GM18526 (cell line): ENCODE data around the gene C1QTNF6.

Source experiments
- POLR2A ChIP-seq: IDR thresholded peaks from 3 replicates; pipeline ENCODE4 v1.6.1; 2011; ENCODE audit not compliant: insufficient read length; ENCODE audit errors: extremely low read depth

The C1QTNF6 gene

DNA sequence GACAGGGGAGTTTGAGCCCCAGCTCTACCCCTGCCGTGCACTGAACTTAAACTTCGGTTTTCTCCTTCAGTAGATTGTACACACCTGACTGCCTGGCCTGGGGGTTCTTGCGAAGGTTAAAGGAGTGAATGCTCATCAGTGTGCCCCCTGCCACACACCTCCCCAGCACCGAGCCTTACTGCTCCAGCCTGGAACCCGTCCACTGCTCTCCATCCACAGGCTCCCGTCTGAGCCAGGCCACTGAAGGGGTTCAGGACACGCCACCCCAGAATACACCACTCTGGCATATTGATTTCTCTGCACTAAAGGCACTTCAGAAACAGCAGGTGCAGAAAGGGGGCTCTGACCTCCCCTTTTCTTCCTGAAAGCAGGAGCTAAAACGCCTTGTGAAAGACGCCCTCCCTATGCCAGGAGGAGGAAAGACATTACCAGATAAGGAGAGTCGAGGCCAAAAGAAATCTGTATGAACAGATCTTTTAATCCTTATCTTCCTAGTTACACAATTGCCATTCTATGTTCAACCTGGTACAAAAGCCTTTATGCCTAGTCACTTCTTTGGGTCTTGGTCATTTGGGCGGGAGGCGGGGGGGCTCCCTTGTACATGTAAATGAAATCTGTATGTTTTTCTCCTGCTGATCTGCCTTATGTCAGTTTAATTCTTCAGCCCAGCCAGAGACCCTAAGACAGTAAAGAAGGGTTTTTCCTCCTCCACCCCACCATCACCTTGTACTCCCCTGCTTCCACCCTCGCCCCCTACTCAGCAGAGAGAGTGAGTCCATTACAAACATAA, 26.1 kb upstream of the C1QTNF6 start:
- no peak for TF ChIP-seq POLR2A

DNA sequence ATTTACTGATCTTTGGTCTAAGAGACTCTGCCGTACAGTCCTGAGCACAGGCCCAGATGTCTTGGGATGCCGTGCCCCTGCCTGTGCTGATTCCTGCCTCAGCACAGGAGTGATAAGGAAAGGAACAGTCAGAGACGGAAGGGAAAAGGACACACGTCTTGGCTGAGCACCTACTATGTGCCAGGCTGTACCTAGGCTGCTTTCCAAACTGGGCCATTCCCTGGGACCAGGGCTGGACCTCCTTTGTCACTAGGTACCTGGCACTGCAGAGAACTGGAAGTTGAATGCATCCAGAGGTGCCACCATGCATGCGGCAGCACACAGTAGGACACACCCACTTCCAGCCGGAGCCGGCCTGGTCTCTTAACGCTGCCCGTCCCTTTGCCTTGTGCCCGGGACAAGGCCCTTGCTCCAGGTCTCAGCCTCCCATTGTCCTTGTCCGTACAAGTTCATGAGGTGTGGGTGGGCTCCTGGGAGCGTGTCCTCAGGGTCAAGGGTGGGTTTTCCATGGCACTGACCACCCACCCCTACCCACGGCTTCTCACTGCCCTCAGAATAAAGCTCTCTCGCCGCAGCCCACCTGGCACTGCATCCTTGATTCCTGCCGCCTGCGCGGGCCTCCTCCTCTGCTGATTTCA, 25.3 kb upstream of the C1QTNF6 start:
- no peak for TF ChIP-seq POLR2A

DNA sequence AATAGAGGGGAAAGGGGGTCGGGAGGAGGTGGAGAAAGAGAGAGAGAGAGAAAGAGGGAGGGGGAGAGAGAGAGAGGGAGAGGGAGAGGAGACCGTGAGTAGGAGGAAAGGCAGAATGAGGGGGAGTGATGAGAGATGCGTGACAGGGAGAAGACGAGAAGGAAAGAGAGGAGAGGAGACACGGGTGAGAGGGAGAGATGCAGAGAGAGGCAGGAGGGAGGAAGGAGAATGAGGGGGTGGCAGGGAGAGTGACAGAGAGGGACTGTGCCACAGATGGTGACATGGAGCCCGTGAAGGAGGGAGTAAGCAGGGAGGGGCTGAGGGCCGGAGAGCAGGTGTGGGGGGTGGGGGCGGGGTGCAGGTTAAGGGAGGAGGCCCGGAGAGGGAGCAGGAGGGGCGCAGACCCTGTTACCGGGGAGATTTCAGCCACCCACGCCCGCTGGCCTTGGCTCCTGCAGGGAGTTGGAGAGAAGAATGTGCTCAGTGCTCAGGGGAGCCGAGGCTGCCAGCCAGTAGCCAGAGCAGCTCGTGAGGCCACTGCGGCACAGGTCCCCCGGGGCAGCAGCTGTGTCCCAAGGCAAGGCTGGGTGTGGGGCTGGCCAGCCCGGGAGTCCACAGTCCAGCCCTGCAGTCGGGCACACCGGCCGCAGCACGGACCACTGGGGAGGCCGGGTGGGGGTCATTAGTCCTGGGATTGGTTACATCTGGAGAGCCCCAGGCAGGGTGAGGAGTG, 24.3 kb upstream of the C1QTNF6 start, which contains the start of gene SSTR3:
TSS of gene SSTR3 (minus strand) at position 304 of the 733 bp plus-strand sequence. CDS start 4,674 bp downstream, outside the sequence.
- TF ChIP-seq POLR2A: no peak

DNA sequence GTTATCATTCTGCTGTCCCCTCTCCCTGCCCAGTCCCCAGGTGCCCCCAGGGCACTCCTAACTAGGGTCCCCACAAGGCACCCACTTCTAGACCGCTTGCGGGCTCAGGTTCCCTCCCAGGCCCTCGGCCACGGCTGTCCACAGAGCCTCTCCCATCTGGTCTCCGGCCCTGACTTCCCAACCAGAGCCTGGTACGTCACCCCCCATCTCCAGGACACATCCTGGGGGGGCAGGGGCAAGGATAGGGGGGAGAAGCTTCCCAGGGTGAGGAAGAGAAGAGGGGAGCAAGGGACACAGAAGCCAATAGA, 23.8 kb upstream of the C1QTNF6 start:
- TF ChIP-seq POLR2A: no peak

DNA sequence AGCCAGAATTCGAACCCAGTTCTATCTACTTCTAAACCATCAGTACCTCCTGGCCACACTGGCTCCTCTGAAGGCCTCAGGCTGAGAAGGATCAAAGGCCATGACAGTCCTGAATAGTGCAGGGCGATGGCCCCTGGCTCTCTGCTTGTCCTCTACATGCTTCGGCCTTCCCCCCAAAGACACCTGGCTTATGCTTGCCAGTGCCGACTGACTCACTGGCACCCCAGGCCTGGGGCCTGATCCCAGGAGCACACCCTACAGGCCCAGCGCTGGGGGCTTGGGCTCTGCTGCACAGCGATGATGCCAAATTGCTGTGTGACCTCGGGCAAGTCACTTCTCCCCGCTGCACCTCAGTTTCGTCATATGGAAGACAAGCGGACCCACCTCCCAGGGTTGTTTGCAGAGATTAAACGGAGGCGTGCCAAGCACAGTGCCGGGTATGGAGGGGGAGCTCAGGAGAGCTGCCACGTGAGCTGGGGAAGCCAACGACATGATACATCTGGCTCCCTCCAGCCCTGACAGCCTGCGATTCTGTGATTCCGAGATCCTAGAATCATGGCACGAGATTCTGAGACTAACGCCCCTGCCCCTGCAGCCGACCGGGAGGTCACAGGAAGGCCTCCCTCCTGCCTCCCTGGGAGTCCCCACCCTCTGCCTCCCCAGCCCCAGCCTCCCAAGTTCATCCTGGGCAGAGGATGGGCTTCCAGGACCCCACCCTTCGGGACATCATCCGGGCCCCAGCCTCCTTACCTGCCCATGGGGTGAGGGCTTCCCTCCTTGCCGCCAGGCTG, 23.2 kb upstream of the C1QTNF6 start:
- no peak for TF ChIP-seq POLR2A

DNA sequence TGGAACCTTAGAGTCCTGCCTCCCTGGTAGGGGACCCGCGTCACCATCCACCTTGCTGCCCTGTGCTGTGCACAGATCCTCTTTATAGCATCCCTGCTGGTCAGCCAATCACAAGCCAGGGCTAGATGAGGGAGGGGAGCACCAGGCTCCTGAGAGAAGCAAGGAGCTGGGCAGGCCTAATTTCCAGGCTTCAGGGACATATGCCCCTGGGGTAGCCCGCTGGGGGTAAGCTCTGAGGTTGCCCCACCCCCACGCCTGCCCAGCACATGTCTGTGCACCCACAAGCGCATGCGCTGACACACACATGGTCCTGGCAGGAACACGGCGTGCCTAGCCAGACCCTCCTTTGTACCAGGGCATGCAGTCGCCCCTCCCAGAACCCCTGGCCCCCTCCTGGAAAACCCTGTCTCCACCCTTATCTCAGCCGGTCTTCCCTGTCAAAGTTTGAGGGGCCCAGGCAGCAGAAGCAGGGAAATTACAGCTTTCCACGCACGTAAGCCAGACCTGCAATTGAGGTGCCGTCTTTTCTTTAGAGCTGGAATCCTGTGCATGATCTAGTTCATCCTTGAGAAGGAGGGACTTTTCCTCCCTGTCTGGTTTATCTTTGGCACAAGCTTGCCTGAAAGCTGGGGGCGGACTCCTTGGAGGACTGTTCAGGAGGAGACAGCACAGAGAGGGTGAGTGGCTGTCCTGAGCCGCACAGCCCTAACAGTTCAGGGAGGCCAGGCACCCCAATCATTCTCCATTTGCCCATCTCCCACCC, 22.2 kb upstream of the C1QTNF6 start:
- no peak for TF ChIP-seq POLR2A

DNA sequence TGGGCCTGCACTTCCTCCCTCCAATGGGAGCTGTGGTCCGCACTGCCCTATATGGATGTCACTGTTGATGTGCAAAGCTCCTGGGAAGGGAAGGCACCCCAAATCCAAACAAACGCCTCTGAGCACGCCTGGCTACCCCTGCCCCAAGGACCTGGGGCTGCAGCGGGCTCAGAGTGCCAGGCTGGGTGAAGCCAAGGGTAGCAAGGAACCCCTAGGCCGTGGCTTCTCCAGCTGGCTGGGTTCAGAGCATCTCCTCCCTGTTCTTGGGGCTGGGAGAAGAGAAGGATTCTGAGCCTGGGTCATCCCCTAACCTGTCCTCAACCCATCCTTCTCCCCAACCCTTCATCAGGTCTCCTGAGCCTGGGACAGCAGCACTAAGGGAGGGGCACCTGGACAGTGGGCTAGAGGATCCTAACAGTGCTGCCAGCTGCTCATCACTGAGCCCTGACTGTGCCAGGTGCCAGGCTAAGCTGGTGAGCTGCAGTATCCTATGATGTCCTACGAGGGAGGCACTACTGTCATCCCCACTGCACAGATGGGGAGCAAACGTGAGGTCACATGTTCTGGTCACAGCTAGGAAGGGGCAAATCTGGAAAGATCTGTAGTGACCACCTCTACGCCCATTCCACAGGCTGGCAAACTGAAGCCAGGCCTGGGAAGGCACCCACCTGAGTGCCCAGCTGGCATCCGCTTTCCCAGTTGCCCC, 21.2 kb upstream of the C1QTNF6 start:
- TF ChIP-seq POLR2A: no peak

DNA sequence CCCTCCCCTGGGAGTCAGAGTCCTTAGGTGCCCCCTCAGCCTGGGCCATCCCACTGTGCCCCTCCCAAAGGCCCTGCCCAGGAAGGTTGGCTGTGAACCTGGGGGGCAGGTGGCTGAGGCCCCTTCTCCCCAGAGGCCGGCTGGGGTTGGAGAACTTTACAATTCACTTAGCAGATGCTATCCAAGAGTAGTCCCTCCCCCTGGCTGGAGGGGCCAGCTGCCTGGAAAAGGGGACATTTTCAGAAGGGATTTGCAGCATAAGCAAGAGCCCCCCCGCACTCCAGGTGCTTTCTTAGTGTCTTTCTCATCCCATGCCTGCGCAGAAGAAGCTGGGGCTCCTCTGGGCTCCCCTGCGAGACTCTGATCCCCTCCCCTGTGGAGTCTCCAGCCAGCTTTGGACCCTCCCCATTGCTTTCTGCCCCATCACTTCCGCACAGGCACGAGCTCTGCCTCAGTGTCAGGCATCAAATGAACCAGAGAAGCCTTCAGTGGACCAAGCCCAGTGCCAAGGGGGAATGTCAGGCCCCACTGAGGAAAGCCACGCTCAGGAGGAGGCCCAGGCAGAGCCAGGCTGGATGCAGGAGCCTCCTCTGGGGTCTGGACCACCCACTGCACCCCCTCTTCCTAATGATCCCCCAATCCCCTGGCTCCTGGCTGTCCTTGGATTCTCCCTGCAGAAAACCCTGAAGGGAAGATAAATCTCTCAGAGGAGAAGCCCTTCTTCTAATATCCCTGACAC, 20.5 kb upstream of the C1QTNF6 start:
- no peak for TF ChIP-seq POLR2A

DNA sequence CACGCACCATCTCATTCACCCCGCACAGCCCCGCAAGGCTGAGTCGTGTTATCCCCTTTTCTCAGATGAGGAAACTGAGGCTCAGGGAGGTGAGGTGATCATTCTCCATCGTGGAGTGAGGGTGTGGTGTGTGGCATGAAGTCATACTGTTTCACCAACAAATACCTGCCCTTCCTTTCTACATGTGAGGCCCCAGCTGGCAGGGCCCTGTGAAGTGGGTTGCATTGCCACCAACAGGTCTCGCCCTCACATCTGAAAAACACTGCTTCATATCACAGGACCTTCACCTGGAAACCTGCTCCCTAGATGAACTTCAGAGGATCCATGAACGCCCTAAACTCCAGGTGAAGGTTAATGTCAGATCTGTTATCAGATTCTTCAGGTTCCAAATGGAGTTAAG, 19.9 kb upstream of the C1QTNF6 start:
- no peak for TF ChIP-seq POLR2A

DNA sequence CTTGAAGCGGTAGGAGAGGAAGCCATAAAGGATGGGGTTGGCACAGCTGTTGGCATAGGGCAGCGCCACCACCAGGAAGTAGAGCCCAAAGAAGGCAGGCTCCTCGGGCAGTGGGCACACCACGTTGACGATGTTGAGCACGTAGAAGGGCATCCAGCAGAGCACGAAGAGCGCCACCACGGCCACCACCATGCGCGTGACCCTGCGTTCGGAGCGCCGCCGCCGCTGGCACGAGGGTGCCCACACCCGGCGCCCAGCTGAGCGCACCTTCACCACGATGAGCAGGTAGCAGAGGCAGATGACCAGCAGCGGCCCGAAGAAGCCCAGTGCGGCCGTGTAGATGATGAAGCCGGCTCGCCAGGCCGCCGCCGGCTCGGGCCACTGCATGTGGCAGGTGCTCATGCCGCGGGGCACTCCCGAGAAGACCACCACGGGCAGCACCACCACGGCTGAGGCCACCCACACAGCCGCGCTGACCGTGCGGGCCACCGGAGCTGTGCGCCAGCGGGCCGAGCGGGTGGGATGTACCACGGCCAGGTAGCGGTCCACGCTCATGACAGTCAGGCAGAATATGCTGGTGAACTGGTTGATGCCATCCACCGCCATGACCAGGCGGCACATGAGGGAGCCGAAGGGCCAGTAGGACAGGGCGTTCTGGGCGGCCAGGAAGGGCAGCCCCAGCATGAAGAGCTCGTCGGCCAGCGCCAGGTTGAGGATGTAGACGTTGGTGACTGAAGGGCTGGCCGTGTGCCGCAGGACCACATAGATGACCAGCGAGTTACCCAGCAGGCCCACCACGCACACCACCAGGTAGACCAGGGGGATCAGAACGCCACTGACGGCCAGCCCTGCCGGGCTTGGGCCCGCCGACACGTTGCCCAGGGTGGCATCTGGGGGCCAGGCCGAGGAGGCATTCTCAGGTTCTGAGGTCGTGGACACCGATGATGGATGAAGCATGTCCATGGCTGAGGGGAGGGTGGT, 19.1 kb upstream of the C1QTNF6 start:
- no peak for TF ChIP-seq POLR2A

DNA sequence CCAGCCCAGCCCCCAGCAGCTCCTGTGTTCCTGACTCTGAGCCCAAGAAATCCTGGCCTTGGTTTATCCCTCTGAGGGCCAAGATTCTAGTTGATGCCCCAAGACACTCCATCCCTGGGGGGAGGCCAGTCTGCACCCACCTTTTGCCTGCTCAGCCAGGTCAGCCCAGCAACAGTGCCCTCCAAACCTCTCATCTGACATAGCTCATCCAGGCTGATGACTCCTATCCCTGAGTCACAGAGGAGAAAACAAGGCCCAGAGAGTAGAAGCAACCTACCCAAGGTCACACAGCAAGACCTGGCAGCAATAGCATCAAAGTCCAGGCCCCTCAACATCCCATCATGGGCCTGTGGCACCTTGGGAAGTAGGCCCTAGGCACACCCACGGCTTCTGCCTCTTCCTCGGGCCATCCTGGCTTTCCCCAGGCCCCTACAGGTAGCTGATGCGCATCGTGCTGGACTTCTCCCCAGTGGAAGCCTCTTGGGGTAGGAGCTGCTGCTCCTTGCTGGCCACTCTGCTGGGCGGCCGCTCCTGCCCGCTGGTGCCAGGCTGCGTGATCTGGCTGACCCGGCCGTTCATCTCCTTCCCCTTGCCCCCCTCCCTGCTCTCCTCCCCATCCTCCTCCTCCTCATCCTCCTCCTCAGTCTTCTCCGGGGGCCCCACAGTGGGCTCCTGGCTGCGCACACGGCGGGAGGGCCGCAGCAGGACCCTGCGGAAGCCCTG, 18.2 kb upstream of the C1QTNF6 start:
- no peak for TF ChIP-seq POLR2A

DNA sequence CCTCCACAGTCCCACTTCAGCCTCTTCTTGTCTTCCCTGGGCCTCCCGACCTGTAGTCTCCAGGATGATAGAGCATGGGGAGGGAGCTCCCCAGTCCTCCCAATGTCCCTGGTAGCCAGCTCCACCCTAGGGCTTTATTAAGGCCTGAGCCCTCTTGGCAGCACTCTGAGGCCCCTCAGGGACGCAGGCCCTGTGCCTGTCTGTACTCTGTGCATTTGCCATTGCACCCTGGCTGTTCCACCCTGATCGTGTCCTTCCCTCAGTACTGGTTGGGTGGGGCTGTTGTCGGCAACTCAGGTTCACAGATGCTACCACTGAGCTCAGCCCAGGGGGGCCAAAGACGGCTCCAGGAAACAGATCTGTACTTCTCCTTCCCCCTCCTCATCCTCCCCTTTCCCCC, 17.0 kb upstream of the C1QTNF6 start:
- no peak for TF ChIP-seq POLR2A
